A172 (cell line): ENCODE measurements around the gene BMP8B. TPM values are rescaled to one million over a fixed set of nuclear protein-coding genes. Genes with fewer than 3 reads are reported as not detected.
"Not testable (repeated sequence)": the region's sequence is repeated elsewhere in the genome, so short reads cannot be mapped to it uniquely, and the experiment has no call there.

Experiments
- DNase-seq: peaks from one replicate; pipeline ENCODE4 v3.0.0-alpha.2; 2015; ENCODE audit warnings: low spot score
- total RNA-seq: library from RNA; depleted of rRNA; stranded (reverse); fragments of >200 nt; shearing (Covaris generic); gene quantifications from 2 replicates; pipeline ENCODE4 v1.2.3, GENCODE V29; 2014

Gene BMP8B
- total RNA-seq, 1 experiment from 2014 or later: 0.55 TPM

DNA sequence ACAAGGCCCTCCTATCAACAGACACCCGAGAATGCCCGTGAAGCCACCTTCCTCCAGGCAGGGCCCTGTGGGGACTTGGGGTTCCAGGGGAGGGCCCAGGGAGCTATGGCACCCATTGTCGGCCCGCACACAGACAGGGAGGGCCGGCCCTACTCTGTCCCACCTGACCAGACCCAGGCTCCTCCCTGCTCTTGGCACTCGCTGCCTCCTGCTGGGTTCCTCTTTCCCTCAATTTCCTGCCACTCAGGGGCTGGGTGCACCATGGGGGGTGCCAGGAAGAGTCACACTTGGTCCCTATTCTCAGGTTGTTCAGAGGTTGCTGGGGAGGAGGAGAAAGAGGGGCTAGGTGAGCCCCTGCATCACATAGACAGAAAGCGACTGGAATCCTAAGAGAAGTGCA, 9.5 kb downstream of the BMP8B start:
- DNase-seq: no peak

GRCh38 chr1:39778463-39779099, 10.1 kb downstream of the BMP8B start:
- DNase-seq: not testable (repeated sequence)

- not testable (repeated sequence) for DNase-seq
These were observed 10.8 kb downstream of the BMP8B start for GRCh38 chr1:39777896-39778295.

DNA sequence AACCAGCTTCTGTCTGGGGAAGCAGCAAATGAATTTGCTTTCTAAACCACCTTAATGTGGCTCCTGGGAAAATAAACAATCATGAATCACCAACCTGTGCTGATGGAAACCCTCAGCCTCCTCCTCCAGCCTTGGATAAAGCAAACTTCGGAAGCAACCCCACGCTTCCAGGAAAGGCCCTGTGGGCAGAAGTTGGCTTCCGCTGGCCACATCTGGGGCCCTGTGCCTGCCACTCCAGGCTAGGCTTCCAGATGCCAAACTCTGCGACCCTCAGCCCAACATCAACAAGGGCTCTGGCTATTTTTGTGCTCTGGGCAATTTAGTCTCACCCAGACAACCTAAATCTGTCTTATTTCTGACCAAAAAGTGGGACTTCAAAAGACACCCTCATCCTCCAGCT, 11.4 kb downstream of the BMP8B start:
- DNase-seq: no peak

DNA sequence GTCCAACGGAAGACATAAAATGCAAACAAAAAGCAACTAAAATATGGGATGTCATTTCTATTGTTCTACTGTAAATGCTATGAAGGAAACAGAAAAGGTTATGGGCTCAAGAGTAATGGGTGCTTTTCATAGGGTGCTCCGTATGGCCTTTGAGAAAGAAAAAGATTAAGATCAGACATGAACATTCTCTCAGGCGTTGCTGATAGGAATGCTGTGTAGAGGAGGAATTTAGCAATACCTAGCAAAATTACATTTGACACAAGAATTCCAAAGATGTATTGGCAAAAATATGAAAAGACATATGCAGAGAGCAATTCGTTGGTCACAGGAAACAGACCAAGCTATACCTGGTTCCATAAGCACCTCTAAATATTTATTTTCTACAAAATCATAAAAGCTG, 11.8 kb downstream of the BMP8B start:
- no peak for DNase-seq

DNA sequence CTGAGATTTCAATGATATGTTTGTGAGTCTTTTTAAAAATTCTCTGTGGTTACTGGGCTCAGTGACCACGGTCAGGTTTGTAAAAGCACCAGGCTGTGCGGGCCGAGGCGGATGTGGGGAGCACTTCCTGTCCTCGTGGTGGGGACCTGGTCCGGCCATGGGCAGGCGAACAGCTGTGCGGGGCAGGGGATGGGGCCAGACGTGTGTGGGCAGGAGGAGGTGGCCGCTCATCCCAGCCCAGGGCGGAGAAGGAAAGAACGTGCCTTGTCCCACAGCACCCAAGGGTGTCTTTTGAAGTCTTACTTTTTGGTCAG, 12.3 kb downstream of the BMP8B start:
- peak; percentile 30 for DNase-seq

GRCh38 chr1:39775676-39776399, 12.8 kb downstream of the BMP8B start:
- DNase-seq: not testable (repeated sequence)

DNA sequence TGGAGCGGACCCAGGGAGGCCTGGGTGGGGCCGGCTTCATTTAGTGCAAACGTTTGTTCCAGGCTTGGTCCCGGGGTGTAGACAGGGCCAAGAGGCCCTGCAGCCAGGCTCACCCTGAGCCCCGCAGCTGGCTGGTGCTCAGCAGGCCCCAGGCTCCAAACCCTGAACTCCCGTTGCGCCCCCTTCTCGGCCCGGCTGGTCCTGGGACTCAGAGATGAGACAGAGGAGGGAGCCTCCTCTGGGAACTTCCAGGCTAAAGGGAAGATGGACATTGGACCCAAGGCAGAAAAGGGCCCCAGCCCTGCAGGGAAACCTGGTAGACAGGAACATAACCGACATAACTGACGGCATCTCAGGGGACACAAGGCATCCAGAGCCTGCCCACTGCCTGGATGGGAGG, 13.5 kb downstream of the BMP8B start:
- not testable (repeated sequence) for DNase-seq

GRCh38 chr1:39773369-39773979, 15.2 kb downstream of the BMP8B start:
- not testable (repeated sequence) for DNase-seq

DNA sequence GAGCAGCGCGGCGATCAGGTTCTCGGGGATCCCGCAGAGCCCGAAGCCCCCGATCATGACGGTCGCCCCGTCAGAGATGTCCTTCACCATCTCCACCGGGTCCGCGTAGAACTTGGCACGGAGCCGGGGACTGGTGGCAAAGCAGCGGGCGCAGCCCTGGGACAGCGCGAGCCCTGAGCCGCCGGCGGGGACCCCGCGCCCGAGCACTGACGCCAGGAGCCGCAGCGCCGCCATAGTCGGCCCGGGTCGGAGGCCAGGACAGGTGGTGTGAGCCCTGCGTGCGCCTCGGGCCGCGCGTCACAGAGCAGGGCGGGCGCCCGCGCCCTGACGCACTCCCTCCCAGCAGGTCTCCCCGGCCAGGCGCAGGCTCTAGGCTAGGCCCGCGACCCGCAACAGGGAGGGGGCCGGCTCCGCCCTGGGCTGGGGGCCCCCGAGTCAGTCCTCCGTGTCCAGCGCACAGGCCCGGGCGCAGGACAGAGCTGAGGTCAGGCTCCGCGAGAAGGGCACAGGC, 17.6 kb downstream of the BMP8B start, which contains the start of gene OXCT2:
Gene OXCT2 (minus strand): TSS at position 327 of the 511 bp plus-strand sequence. CDS start 93 bp downstream, at position 234.
- DNase-seq: not testable (repeated sequence)

- not testable (repeated sequence) for DNase-seq
These were observed 18.3 kb downstream of the BMP8B start for GRCh38 chr1:39770100-39771021.

DNA sequence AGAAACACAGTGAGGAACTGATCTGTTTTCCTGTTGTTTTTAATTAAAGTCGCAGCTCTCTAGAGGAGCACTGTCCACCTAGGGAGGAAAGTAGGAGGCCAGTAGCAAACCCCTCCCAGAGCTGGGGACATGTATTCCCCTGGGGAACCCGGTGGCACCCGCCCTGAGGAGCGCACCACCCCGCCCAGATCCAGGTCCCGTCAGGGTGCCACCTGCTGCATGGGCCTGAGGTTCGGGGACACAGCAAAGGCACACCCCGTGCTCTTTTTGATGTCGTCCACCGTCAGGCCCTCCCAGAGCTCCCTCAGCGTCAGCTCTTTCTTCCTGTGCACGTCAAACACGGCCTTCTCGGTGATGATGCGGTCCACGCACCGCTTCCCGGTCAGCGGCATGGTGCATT, 19.2 kb downstream of the BMP8B start:
- DNase-seq: not testable (repeated sequence)

GRCh38 chr1:39766466-39766865, 22.2 kb downstream of the BMP8B start:
- DNase-seq: not testable (repeated sequence)

GRCh38 chr1:39764512-39764911, 24.2 kb downstream of the BMP8B start:
- not testable (repeated sequence) for DNase-seq

DNA sequence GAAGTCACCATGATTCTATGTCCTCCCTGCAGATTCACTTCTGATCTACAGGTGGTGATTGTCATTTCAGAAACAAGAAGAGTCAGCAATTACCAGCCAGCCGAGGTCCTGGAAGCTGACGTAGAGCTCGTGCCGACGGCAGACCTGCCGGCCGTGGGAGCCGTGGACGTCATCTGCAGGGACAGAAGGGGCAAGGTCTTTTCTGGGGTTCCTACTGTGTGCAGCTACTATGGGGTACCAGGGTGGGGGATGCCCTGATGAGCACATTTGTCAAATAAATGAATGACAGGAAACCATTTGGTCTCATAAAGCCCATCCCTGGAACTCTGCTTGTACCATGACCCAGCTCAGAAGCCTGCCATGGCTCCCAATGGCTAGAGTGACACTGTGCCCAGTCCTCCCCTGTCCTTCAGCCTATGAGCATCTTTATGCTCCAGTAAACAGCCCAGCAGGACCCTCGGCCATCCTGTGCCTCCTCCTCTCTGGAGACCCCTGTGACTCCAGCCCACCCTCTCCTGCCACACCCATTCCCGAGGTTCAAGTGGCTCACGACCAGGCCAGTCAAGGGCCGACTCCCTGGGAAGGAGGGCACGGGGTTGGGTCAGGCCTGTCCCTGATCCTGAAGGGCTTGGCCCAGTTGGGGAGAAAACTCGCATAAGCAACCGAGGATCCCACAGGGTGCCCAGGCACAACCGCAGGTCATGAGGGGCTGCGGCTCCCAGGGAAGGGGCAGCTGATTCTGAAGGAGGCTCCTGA, 24.9 kb downstream of the BMP8B start:
- not testable (repeated sequence) for DNase-seq

GRCh38 chr1:39762550-39763540, 25.8 kb downstream of the BMP8B start:
- no peak for DNase-seq

DNA sequence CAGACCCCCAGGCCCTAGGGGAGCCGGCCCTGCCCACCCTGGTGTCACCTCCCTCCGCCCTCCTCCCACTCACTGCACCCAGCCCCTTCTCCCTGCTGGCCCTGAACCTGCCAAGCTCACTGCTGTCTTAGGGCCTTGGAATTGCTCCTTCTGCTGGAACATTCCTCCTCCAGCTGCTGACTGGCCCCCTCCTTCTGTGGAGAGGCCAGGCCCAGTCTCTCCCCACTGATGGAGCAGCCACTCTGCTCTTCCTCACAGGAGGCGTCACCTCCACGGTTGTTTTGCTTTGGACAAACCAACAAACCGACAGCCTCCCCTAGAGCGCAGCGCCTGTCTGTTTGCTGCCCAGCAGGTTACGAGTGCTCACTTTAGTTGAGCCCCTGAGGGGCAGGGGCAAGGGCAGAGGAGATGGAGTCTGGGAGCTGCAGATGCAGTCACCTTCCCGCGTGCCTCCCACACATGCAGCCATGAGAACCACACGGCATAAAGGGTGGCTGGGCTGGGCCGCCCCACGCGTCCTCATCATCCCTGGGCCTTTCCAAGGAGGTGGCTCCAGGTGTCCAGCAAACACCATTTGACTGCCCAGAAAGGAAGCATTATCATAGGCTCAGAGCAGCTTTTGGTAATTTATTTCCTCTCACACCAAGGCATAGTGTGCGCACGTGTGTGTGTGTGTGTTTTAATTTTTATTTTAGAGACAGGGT, 27.0 kb downstream of the BMP8B start:
- no peak for DNase-seq

DNA sequence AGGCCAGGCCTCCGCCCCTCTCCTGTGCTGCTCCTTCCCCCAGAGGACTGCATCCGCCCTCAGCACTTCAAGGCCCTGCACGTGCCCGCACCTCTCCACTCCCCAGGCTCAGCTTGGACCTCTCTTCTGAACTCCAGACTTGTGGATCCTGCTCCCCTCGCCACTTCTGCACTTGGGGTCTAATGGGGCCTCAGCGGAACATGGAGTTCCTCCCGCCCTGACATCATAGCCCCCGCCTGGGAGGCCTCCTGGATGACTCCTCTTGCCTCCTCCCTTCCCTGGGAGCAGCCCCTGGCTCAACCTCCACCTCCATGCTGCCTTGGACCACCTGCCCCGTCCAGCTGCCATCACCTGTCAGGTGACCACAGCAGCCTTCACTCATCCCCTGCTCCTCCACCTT, 27.6 kb downstream of the BMP8B start:
- DNase-seq: no peak
